Measurements from ENCODE around the gene GLRX. TPM values are rescaled to one million over a fixed set of nuclear protein-coding genes. Genes with fewer than 3 reads are reported as not detected.
A peak's percentile ranks its signal among the peaks of the same experiment; 100 is the strongest.

Gene GLRX
- total RNA-seq, 1 donor: 31.6 TPM

GRCh38 chr5:95788493-95788892, 34.0 kb downstream of the GLRX start:
- TF ChIP-seq CTCF (IDR thresholded peaks at IDR 0.05; ENCODE audit: insufficient read depth, low read length): no peak

GRCh38 chr5:95786821-95787418, 35.6 kb downstream of the GLRX start:
- no peak for TF ChIP-seq CTCF (IDR thresholded peaks at IDR 0.05; ENCODE audit: insufficient read depth, low read length)
- peak; percentile 77 for DNase-seq (ENCODE audit: low read depth)
- H3K4me3 ChIP-seq (ENCODE audit: low read depth, low read length): no peak overlapping the region

More at GRCh38 chr5:95788493-95788892, 34.0 kb downstream of the GLRX start:
- H3K4me3 ChIP-seq (ENCODE audit: low read depth, low read length): no peak overlapping the region
- DNase-seq (ENCODE audit: low read depth): no peak

- H3K4me3 ChIP-seq (ENCODE audit: low read depth, low read length): no peak overlapping the region
- no peak for TF ChIP-seq CTCF (IDR thresholded peaks at IDR 0.05; ENCODE audit: insufficient read depth, low read length)
- DNase-seq (ENCODE audit: low read depth): no peak
Observed at GRCh38 chr5:95784514-95785302, 37.8 kb downstream of the GLRX start.

- no peak overlapping the region for H3K4me3 ChIP-seq (ENCODE audit: low read depth, low read length)
- no peak for DNase-seq (ENCODE audit: low read depth)
- no peak for TF ChIP-seq CTCF (IDR thresholded peaks at IDR 0.05; ENCODE audit: insufficient read depth, low read length)
Observed at GRCh38 chr5:95783661-95784060, 38.9 kb downstream of the GLRX start.

- TF ChIP-seq CTCF (IDR thresholded peaks at IDR 0.05; ENCODE audit: insufficient read depth, low read length): no peak
- no peak for DNase-seq (ENCODE audit: low read depth)
Observed at GRCh38 chr5:95782181-95782580, 40.3 kb downstream of the GLRX start.

GRCh38 chr5:95781101-95781583, 41.4 kb downstream of the GLRX start:
- no peak overlapping the region for H3K4me3 ChIP-seq (ENCODE audit: low read depth, low read length)
- peak; percentile 82 for TF ChIP-seq CTCF (IDR thresholded peaks at IDR 0.05; ENCODE audit: insufficient read depth, low read length)
- DNase-seq (ENCODE audit: low read depth): peak; percentile 91

More at GRCh38 chr5:95782181-95782580, 40.3 kb downstream of the GLRX start:
- H3K4me3 ChIP-seq (ENCODE audit: low read depth, low read length): no peak overlapping the region

All from fibroblast of the aortic adventitia (primary cell).